GM10266 (cell line): ENCODE data around the gene PRR9.

Source experiments
- DNase-seq: peaks from one replicate; pipeline ENCODE4 v3.0.0; 2012; ENCODE audit errors: extremely low spot score
- TF ChIP-seq, protein P1 (sequence below): IDR thresholded peaks from 2 replicates; pipeline ENCODE4 v1.5.1; 2012; ENCODE audit warnings: mild to moderate bottlenecking, low read depth; ENCODE audit not compliant: control insufficient read depth, insufficient read depth; ENCODE audit errors: missing control alignments

PRR9 gene

DNA sequence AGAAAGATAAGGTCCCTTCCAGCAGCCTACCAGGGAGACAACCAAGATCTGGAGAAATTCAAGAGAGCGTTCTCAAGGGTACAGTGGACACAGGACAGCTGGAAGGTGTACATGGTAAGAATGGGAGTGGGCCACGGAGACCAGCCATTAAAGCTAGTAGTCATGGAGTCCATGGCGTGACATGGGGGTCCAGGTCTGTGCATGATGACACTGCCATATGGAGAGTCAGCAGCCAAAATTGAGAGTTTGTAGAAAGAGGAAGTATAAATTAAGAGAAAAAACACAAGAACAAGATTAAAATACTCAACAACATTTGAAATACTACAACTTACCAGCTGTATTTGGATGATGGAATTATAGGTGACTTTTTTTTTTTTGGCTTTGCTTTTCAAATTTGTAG is 34.2 kb downstream of the PRR9 start:
- TF ChIP-seq, protein P1, sequence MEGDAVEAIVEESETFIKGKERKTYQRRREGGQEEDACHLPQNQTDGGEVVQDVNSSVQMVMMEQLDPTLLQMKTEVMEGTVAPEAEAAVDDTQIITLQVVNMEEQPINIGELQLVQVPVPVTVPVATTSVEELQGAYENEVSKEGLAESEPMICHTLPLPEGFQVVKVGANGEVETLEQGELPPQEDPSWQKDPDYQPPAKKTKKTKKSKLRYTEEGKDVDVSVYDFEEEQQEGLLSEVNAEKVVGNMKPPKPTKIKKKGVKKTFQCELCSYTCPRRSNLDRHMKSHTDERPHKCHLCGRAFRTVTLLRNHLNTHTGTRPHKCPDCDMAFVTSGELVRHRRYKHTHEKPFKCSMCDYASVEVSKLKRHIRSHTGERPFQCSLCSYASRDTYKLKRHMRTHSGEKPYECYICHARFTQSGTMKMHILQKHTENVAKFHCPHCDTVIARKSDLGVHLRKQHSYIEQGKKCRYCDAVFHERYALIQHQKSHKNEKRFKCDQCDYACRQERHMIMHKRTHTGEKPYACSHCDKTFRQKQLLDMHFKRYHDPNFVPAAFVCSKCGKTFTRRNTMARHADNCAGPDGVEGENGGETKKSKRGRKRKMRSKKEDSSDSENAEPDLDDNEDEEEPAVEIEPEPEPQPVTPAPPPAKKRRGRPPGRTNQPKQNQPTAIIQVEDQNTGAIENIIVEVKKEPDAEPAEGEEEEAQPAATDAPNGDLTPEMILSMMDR, result no peak
- DNase-seq, result no peak

DNA sequence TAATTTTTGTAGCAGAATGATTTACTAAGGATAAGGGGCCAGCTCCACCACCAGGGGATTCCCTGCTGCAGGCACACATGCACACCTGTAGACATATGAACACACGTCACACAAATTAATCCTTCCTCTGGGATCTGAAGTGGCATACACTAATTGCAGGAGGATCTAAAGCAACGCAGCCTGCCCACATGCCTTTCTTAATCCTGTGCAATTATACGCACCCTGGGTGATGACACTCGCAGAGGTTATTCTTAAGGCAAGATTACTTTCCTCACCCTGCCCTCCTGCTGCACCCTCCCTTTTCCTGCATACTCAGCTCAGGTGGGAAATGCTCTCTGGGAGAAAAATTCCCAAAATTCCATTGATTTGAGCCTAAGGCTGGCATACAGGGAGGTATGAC is 34.6 kb downstream of the PRR9 start:
- no peak for DNase-seq
- TF ChIP-seq, protein P1, result no peak

DNA sequence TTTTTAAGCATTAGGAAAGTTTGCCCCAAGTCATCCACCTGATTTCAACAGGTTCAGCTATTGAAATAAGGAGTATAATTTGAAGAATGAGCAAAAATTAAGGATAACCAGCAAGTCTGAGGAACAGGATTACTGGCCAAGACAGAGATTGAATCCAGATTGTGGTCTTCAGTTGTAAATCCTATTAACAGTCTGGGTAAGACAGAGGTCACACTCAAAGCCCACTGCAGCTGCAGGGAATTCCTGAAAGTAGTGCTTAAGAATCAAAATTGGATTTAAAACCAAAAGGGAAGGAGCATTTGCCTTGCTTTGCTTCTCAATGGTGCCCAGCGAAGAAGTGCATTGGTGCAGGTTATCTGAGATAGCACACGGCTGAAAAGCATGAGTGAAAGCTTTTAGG is 35.7 kb downstream of the PRR9 start:
- TF ChIP-seq, protein P1, result no peak
- no peak for DNase-seq

DNA sequence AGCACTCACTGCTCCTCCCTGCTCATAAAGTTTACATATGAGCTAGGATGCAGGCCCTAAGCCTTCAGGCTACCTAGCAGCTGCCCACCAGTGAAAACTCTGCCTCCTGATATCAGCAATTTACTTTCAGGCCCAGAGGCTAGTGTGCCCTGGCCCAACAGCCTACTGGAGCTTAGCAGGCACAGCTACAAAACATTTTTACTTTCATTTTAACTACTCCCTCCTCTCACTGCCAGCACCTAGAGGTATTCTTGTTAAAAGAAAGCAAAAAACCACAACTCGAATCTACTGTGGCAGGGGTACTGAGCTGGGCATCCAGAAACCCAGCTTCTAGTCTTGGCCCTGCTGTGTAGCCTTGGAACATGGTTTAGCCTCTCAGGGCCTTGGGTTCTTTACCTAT is 36.3 kb downstream of the PRR9 start:
- no peak for DNase-seq
- TF ChIP-seq, protein P1, result no peak

DNA sequence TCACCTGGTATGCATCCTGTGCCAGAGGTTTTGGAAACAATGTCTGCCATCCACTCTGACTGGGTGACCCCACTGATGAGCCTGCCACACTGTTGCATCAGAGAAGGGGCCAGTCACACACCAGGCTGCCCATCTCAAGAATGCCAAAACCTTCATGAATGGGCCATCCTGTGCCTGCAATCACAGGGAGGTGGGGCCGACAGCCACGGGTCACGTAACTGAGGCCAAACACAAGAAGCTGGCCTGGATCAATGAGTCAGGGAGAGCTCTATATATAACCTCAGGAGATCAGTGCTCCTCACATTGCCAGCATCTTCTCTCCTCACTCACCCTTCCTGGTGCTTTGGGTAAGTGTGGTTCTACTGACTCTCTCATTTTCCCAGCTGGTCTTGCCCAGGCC is 42.0 kb downstream of the PRR9 start, which contains the start of gene LORICRIN:
Gene LORICRIN (plus strand): TSS at position 301 of the 400 bp plus-strand sequence. CDS start 1,263 bp downstream, outside the sequence.
- TF ChIP-seq, protein P1, result no peak
- no peak for DNase-seq

DNA sequence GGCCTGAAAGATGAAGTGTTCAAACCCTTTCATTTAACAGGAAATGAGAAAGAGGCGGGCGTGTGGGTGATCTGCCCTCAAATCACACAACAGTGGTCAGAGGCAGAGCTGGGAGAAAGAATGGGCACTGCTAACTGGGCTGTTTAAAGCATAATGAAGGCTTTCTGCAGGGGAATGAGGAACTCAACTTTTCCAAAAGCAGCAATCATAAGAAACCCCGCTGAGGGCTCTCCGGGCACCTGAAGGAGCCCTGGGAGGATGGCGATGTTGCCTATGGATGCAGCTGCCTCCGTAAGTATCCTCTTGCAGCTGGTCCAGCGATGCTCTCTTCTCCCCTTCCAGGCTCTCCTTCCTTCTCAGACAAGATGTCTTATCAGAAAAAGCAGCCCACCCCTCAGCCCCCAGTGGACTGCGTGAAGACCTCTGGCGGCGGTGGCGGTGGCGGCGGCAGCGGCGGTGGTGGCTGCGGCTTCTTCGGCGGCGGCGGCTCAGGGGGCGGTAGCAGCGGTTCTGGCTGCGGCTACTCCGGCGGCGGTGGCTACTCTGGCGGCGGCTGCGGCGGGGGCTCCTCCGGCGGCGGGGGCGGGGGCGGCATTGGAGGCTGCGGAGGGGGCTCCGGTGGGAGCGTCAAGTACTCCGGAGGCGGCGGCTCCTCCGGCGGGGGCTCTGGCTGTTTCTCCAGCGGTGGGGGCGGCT is 43.3 kb downstream of the PRR9 start:
- TF ChIP-seq, protein P1, result no peak
- peak; percentile 39 for DNase-seq

DNA sequence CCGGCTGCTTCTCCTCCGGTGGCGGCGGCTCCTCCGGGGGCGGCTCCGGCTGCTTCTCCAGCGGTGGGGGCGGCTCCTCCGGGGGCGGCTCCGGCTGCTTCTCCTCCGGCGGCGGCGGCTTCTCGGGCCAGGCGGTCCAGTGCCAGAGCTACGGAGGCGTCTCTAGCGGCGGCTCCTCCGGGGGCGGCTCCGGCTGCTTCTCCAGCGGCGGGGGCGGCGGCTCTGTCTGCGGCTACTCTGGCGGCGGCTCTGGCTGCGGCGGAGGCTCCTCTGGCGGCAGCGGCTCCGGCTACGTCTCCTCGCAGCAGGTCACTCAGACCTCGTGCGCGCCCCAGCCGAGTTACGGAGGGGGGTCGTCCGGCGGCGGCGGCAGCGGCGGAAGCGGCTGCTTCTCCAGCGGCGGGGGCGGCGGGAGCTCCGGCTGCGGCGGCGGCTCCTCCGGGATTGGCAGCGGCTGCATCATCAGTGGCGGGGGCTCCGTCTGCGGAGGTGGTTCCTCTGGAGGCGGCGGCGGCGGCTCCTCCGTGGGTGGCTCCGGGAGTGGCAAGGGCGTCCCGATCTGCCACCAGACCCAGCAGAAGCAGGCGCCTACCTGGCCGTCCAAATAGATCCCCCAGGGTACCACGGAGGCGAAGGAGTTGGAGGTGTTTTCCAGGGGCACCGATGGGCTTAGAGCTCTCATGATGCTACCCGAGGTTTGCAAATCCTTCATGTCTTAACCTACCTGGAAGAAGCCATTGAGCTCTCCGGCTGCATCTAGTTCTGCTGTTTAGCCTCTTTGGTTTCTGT is 44.1 kb downstream of the PRR9 start:
- DNase-seq, result no peak
- TF ChIP-seq, protein P1, result no peak
